GM19099 (cell line): Measurements from ENCODE around the gene MED29.

ENCODE experiments used
- POLR2A ChIP-seq: IDR thresholded peaks from 3 replicates; pipeline ENCODE4 v1.6.1; 2011; ENCODE audit warnings: low read depth; ENCODE audit not compliant: insufficient read length; ENCODE audit errors: extremely low read depth

The MED29 gene

GRCh38 chr19:39360599-39360998 is 30.6 kb upstream of the MED29 start:
- no peak for TF ChIP-seq POLR2A

GRCh38 chr19:39362682-39363657 is 28.2 kb upstream of the MED29 start:
- TF ChIP-seq POLR2A, result no peak

DNA sequence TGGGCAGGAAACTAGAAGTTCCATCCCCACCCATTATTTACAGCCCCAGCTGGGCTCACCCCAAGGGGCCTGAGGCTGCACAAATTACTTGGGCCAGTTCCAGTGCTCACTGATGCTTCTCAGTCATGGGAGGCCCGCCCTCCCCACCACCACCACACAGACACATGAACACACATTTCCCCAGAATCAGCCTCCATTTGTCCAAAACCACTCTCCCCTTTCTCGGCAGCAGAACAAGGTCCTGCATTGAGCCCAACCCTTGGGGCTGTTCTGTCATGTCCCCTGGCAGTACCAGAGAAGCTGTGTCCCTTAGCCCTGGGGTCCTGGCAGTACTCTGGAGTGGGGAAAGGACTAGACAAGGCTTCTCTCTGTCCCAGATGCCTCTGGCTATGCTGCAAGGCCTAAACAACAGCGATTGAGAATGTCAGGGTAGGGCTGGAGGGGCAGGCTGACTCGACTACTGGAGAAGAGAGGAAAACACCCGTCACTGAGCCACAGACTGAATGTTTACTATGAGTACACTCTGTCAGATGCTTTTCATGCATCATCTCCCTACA is 27.2 kb upstream of the MED29 start:
- no peak for TF ChIP-seq POLR2A

DNA sequence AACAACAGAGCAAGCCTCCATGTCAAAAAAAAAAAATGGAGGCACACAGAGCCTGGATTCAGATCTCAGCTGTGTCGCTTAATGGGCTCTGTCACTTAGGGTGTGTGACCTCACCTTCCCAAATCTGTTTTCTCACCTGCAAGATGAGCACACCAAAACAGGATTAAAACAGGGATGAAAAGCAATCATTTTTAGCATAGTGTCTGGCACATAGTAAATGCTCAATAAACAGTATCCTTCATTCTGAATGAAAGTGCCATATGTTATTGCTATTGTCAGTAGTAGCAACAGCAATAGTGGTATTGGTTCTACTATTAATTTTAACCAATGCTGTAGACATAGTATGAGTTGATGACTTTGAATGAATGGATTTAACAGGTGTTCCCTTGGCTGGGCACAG is 25.6 kb upstream of the MED29 start:
- TF ChIP-seq POLR2A, result no peak

DNA sequence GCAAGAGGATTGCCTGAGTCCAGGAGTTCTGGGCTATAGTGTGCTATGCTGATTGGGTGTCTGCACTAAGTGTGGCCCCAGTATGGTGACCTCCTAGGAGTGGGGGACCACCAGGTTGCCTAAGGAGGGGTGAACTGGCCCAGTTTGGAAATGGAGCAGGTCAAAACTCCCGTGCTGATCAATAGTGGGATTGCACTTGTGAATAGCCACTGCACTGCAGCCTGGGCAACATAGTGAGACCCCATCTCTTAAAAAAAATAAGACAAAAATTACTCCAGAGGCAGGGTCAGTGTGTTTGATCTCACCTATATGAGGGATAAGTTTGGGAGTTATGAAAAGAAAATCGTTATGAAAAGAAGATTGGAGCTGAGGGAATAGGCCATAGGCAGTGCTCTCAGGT is 22.0 kb upstream of the MED29 start:
- TF ChIP-seq POLR2A, result no peak

GRCh38 chr19:39370735-39371134 is 20.4 kb upstream of the MED29 start:
- TF ChIP-seq POLR2A, result no peak

GRCh38 chr19:39372047-39372802 is 19.0 kb upstream of the MED29 start:
- TF ChIP-seq POLR2A, result no peak

DNA sequence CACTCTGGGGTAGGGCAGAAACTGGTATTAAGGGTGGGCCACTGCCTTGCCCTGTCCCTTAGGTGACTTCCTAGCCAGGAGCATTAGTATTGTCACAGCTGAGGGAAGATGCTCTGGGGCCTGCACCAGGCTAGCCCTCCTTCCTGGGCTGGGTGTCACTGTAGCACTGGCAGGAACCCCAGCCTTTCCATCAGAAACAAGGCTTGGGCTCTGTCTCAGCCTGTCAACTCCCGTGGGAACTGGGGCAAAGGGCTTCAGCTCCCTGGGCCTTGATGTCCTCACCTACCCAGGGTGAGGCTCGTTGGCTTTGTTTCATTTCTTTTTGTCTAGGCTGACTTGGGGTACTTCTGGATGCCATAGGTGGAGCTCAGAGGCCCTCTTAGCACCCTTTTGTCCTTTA is 18.2 kb upstream of the MED29 start:
- TF ChIP-seq POLR2A, result no peak

GRCh38 chr19:39375929-39376328 is 15.2 kb upstream of the MED29 start:
- TF ChIP-seq POLR2A, result no peak

DNA sequence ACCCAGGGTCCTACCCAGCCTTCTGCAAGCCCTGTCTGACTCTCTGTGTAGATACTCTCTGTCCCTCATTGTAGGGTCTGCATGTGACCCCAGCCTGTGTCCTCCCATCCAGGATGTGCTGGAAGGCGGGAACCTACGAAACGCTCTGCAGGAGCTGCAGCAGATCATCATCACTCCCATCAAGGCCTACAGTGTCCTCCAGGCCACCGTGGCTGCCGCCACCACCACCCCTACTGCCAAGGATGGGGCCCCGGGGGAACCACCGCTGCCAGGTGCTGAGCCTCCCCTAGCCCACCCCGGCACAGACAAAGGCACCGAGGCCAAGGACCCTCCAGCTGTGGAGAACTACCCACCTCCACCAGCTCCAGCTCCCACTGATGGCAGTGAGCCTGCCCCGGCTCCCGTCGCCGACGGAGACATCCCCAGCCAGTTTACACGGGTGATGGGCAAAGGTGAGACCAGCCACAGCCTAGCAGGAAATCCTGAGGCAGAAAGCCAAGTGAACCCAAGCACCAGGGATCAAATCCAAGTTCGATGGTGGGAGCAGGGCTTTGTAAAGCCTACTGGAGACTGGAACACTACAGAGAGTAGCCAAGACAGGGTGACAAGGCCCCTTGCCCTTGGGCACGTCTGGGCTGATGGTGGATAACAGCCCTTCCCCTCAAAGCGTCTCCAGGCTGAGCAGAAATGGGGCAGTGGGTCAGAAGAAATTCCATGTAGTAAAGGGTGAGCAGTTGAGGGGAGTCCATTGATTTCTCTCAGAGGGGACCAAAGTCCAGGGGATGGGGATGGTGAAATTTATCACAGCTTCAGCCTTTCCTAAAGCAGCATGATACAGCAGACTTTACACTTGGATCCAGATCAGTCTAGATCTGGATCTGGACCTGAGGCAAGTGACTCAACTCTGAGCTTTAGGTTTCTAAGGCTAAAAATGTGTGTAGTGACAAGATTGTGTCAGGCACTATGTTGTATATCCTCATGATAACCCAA is 13.5 kb upstream of the MED29 start:
- no peak for TF ChIP-seq POLR2A

- no peak for TF ChIP-seq POLR2A
Measured at GRCh38 chr19:39379865-39380396, 11.2 kb upstream of the MED29 start.

- TF ChIP-seq POLR2A, result no peak
Measured at GRCh38 chr19:39380521-39381502, 10.4 kb upstream of the MED29 start.
